Smooth muscle cell (in vitro differentiated cells): ENCODE data around the gene ANAPC2. TPM values are rescaled to one million over a fixed set of nuclear protein-coding genes. Genes with fewer than 3 reads are reported as not detected.

Experiments used
- DNase-seq: peaks from one replicate; lab custom pipeline; 2025; ENCODE audit not compliant: unreplicated experiment; lab: John Stamatoyannopoulos, UW
- H2AFZ ChIP-seq: fragments of 200-600 bp; sonication (generic); 2 replicates; pipeline ENCODE4 v1.6.0; 2016; ENCODE audit warnings: antibody characterized with exemption, low read depth, mild to moderate bottlenecking
- H3F3A ChIP-seq: fragments of 200-600 bp; sonication (generic); 2 replicates; pipeline ENCODE4 v1.6.0; 2017; ENCODE audit warnings: antibody characterized with exemption, low read depth
- H3K27ac ChIP-seq: fragments of 200-600 bp; sonication (generic); 2 replicates; pipeline ENCODE4 v1.5.1; 2016; ENCODE audit warnings: low read depth, mild to moderate bottlenecking
- H3K27me3 ChIP-seq: fragments of 200-600 bp; sonication (generic); 2 replicates; pipeline ENCODE4 v1.6.1; 2016; ENCODE audit warnings: low read depth, mild to moderate bottlenecking
- H3K36me3 ChIP-seq: fragments of 200-600 bp; sonication (generic); 2 replicates; pipeline ENCODE4 v1.5.1; 2016; ENCODE audit warnings: low read depth
- H3K4me1 ChIP-seq: fragments of 200-600 bp; sonication (generic); 2 replicates; pipeline ENCODE4 v1.5.1; 2016; ENCODE audit warnings: low read depth
- H3K4me2 ChIP-seq: fragments of 200-600 bp; sonication (generic); 2 replicates; pipeline ENCODE4 v1.6.0; 2016; ENCODE audit warnings: mild to moderate bottlenecking
- H3K4me3 ChIP-seq: fragments of 200-600 bp; sonication (generic); 2 replicates; pipeline ENCODE4 v1.5.1; 2016; ENCODE audit warnings: mild to moderate bottlenecking
- H3K79me2 ChIP-seq: fragments of 200-600 bp; sonication (generic); 2 replicates; pipeline ENCODE4 v1.6.0; 2016; ENCODE audit warnings: low read depth, mild to moderate bottlenecking
- H3K9ac ChIP-seq: fragments of 200-600 bp; sonication (generic); 2 replicates; pipeline ENCODE4 v1.6.0; 2016; ENCODE audit warnings: low read depth
- H3K9me3 ChIP-seq: fragments of 200-600 bp; sonication (generic); replicated peaks from 2 replicates; pipeline ENCODE4 v1.5.1; 2016; ENCODE audit warnings: low read depth
- H4K20me1 ChIP-seq: fragments of 200-600 bp; sonication (generic); 2 replicates; pipeline ENCODE4 v1.6.0; 2016; ENCODE audit warnings: low read depth
- CTCF ChIP-seq: fragments of 200-600 bp; sonication (generic); IDR thresholded peaks from 2 replicates; pipeline ENCODE4 v1.5.1; 2017; ENCODE audit warnings: borderline replicate concordance, mild to moderate bottlenecking, antibody characterized with exemption; ENCODE audit not compliant: insufficient read depth, poor library complexity, severe bottlenecking
- WGBS: methylation state at CpG from one replicate; pipeline ENCODE4 v1.1.7; 2016; ENCODE audit warnings: low lambda C conversion rate; 5-methylcytosine and 5-hydroxymethylcytosine counted together
- polyA plus RNA-seq: library from polyadenylated mRNA; unstranded; fragments of >200 nt; fragmentation: Nextera tagmentation; extraction: Ambion mirVana; gene quantifications from 2 replicates; pipeline ENCODE4 v1.2.1, GENCODE V29; 2016
- total RNA-seq: library from RNA; depleted of rRNA; stranded (reverse); fragments of >200 nt; gene quantifications from 2 replicates; pipeline ENCODE4 v1.2.3, GENCODE V29; 2014

ANAPC2 gene
- total and polyA plus RNA-seq, 2 experiments from 2014 or later, result 6.6 to 12.6 TPM

- no peak for TF ChIP-seq CTCF
- no peaks in the 10 kb centered on the region for H3F3A ChIP-seq
- H3K27me3 ChIP-seq, result peaks cover 100% of the 10 kb centered on the region
- H3K4me3 ChIP-seq, result no peak overlapping the region
- no peak overlapping the region for H3K4me2 ChIP-seq
- no peaks in the 10 kb centered on the region for H4K20me1 ChIP-seq
- no peaks in the 10 kb centered on the region for H3K36me3 ChIP-seq
- H3K4me1 ChIP-seq, result no peaks in the 10 kb centered on the region
- no peaks in the 10 kb centered on the region for H3K79me2 ChIP-seq
- H2AFZ ChIP-seq, result no peak overlapping the region
- 87% methylated on average over 21 of the region's 22 CpGs for WGBS
- no peak for DNase-seq
- no peak overlapping the region for H3K9ac ChIP-seq
- H3K27ac ChIP-seq, result no peak overlapping the region
- no peaks in the 10 kb centered on the region for H3K9me3 ChIP-seq
Measured at GRCh38 chr9:137166380-137167229, 21.8 kb downstream of the ANAPC2 start.

- Histone ChIP-seq H3K36me3 (no peaks in the 10 kb centered on the region), H3K4me1 (no peaks in the 10 kb centered on the region), H3K79me2 (no peaks in the 10 kb centered on the region), H3K4me2 (no peak overlapping the region), H4K20me1 (no peaks in the 10 kb centered on the region), H3K9me3 (no peaks in the 10 kb centered on the region), H2AFZ (no peak overlapping the region), H3K27me3 (peaks cover 100% of the 10 kb centered on the region), H3K27ac (no peak overlapping the region), H3F3A (no peaks in the 10 kb centered on the region), H3K9ac (no peak overlapping the region), H3K4me3 (no peak overlapping the region)
- TF ChIP-seq CTCF, result no peak
- DNase-seq, result no peak
- WGBS, result 90% methylated on average over 22 of the region's 32 CpGs
Measured at GRCh38 chr9:137165250-137165836, 23.0 kb downstream of the ANAPC2 start.

- H4K20me1 ChIP-seq, result no peaks in the 10 kb centered on the region
- WGBS, result 89% methylated on average over 34 of the region's 34 CpGs
- H3K27me3 ChIP-seq, result peaks cover 100% of the 10 kb centered on the region
- TF ChIP-seq CTCF, result no peak
- H3K4me2 ChIP-seq, result no peak overlapping the region
- no peak overlapping the region for H3K27ac ChIP-seq
- H3K4me3 ChIP-seq, result no peak overlapping the region
- no peak for DNase-seq
- H2AFZ ChIP-seq, result no peak overlapping the region
- no peaks in the 10 kb centered on the region for H3K4me1 ChIP-seq
- no peak overlapping the region for H3K9ac ChIP-seq
- H3K36me3 ChIP-seq, result no peaks in the 10 kb centered on the region
- H3K9me3 ChIP-seq, result no peaks in the 10 kb centered on the region
- no peaks in the 10 kb centered on the region for H3F3A ChIP-seq
- no peaks in the 10 kb centered on the region for H3K79me2 ChIP-seq
Measured at GRCh38 chr9:137164370-137165249, 23.8 kb downstream of the ANAPC2 start.
